Panc1 (cell line): ENCODE measurements around the gene P2RY8. TPM values are rescaled to one million over a fixed set of nuclear protein-coding genes. Genes with fewer than 3 reads are reported as not detected.
"Not testable (repeated sequence)": the region's sequence is repeated elsewhere in the genome, so short reads cannot be mapped to it uniquely, and the experiment has no call there.

Source experiments
- ATAC-seq: fragments of 200-7000 bp; cut with Tn5 transposase; 2 replicates; pipeline ENCODE4 v1.9.1; 2020; ENCODE audit warnings: mild to moderate bottlenecking, moderate library complexity
- BruUV-seq: library from RNA; stranded (reverse); fragments of 400-500 nt; replicated peaks from 2 replicates; lab custom pipeline; 2021; lab: Mats Ljungman, UMichigan
- CTCF ChIA-PET: fragments of 300-600 bp; sonication (Branson Sonifier 250); formaldehyde crosslinking; loops from one replicate; lab custom pipeline; 2022; ENCODE audit warnings: antibody characterized with exemption; lab: Charles Lee
- POLR2A ChIA-PET: fragments of 300-600 bp; sonication (Branson Sonifier 250); formaldehyde crosslinking; loops from one replicate; lab custom pipeline; 2022; ENCODE audit warnings: antibody characterized with exemption; lab: Charles Lee
- DNase-seq: peaks from one replicate; pipeline ENCODE4 v3.0.0-alpha.2; 2010; ENCODE audit warnings: low read depth, low spot score
- H3K27ac ChIP-seq: 2 replicates; pipeline ENCODE4 v1.5.1; 2011; ENCODE audit warnings: mild to moderate bottlenecking, low read length, inconsistent platforms
- H3K27me3 ChIP-seq: fragments of 200-500 bp; sonication (Bioruptor generic); 2 replicates; pipeline ENCODE4 v1.6.0; 2014; ENCODE audit warnings: low read length, inconsistent platforms; ENCODE audit not compliant: control insufficient read depth, insufficient read depth
- H3K36me3 ChIP-seq: fragments of 200-500 bp; sonication (Bioruptor generic); 2 replicates; pipeline ENCODE4 v1.5.1; 2014; ENCODE audit warnings: inconsistent platforms, mild to moderate bottlenecking, low read length, moderate library complexity; ENCODE audit not compliant: control insufficient read depth, insufficient read depth
- H3K4me1 ChIP-seq: 2 replicates; pipeline ENCODE4 v1.5.1; 2011; ENCODE audit warnings: inconsistent platforms, mild to moderate bottlenecking, low read length, moderate library complexity; ENCODE audit not compliant: control insufficient read depth, insufficient read depth
- H3K4me3 ChIP-seq, 2 experiments: 2 replicates each; pipeline ENCODE4 v1.5.1; 2011 to 2012; ENCODE audit warnings: low read depth in 2 of 2, low read length in 2 of 2, mild to moderate bottlenecking in 2 of 2, inconsistent platforms in 1 of 2, moderate library complexity in 1 of 2
- H3K9me3 ChIP-seq: fragments of 200-500 bp; sonication (Bioruptor generic); 2 replicates; pipeline ENCODE4 v1.5.1; 2014; ENCODE audit warnings: low read depth, mild to moderate bottlenecking, inconsistent platforms, low read length, moderate library complexity; ENCODE audit not compliant: control insufficient read depth, insufficient read depth
- CTCF ChIP-seq: fragments of 450-650 bp; IDR thresholded peaks from 2 replicates; pipeline ENCODE4 v1.5.1; 2017; ENCODE audit warnings: mild to moderate bottlenecking
- POLR2AphosphoS5 ChIP-seq: IDR thresholded peaks from 2 replicates; pipeline ENCODE4 v1.6.1; 2012; ENCODE audit warnings: mild to moderate bottlenecking, low read depth, low read length, moderate library complexity
- REST ChIP-seq, 2 experiments: IDR thresholded peaks; 2 replicates each; pipeline ENCODE4 v1.6.1; 2011 to 2012; ENCODE audit warnings: low read depth in 2 of 2, control low read depth in 1 of 2, low read length in 1 of 2, mild to moderate bottlenecking in 1 of 2, moderate library complexity in 1 of 2; ENCODE audit not compliant: insufficient read depth in 1 of 2
- SIN3A ChIP-seq: IDR thresholded peaks from 2 replicates; pipeline ENCODE4 v1.6.1; 2012; ENCODE audit warnings: low read depth, mild to moderate bottlenecking, low read length, moderate library complexity, borderline replicate concordance; ENCODE audit not compliant: insufficient read depth
- TCF7L2 ChIP-seq: IDR thresholded peaks from 2 replicates; pipeline ENCODE4 v1.6.1; 2011; ENCODE audit warnings: mild to moderate bottlenecking, low read depth, low read length, inconsistent platforms
- in situ Hi-C: cut with HindIII; loops from 2 replicates; pipeline ENCODE4 v1.10.0; 2016; ENCODE audit warnings: low sequenced_read_pairs, low pct_unique_long_range_greater_than_20kb
- intact Hi-C: fragments of 100-400 bp; cut with micrococcal nuclease; formaldehyde crosslinking; loops from one replicate; pipeline ENCODE4 v1.10.0; 2022; ENCODE audit not compliant: unreplicated experiment
- total RNA-seq: library from RNA; stranded (reverse); gene quantifications from one replicate; pipeline ENCODE4 v1.2.1, GENCODE V29; 2021; ENCODE audit not compliant: unreplicated experiment

P2RY8 gene
- total RNA-seq, 1 experiment from 2014 or later: 0.18 TPM

DNA sequence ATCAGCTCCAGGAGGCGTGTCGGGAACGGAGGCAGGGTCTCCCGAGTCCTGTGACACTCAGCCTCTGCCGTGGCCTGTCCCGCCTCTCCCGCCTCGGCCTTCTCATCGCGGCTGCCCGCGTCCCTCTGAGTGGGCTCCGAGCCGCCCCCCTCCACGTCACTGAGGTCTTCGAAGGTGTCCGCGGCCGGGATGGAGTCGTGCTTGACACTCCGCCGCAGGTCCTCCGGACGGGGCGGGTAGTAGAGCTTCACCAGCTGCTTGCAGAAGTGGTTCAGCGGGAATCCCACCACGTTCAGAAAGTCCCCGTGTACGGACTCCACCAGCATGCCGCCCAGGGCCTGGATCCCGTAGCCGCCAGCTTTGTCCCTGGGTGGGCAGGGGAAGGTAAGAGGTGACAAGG is 109.2 kb downstream of the P2RY8 start:
- no peaks in the 10 kb centered on the region for H3K27me3 ChIP-seq
- CTCF ChIA-PET: no interaction called here
- TF ChIP-seq CTCF (no peak), TCF7L2 (no peak), REST (IDR thresholded peaks at IDR 0.05; ENCODE audit: insufficient read depth in 1 of 2, low read depth in 2 of 2, low read length in 1 of 2) (no peak), POLR2AphosphoS5 (no peak), SIN3A (no peak)
- ATAC-seq (no peak), DNase-seq (no peak)
- no TSS peak for BruUV-seq
- no peaks in the 10 kb centered on the region; the same call in 1 of the 2 replicates for H3K36me3 ChIP-seq
- intact Hi-C loops: no loop called here
- H3K4me1 ChIP-seq: no peaks in the 10 kb centered on the region
- H3K27ac ChIP-seq: no peak overlapping the region
- POLR2A ChIA-PET: no interaction called here
- H3K9me3 ChIP-seq: no peaks in the 10 kb centered on the region
- H3K4me3 ChIP-seq: no peak overlapping the region
- in situ Hi-C loops: no loop called here

DNA sequence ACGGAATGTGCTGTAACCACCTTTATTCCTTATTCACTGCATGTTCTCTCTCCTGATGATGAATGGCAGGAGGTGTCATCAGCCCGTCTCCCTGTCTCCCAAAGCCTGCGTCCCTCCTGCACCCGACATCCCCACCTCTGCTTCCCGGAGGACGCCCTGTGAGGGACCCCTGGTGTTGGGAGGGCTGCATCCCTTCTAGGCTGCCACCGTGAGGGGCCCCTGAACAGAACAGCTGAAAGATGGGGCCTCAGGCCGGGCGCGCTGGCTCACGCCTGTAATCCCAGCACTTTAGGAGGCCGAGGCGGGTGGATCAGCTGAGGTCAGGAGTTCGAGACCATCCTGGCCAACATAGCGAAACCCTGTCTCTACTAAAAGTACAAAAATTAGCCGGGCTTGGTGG is 110.7 kb downstream of the P2RY8 start:
- BruUV-seq, H3K27me3 ChIP-seq, POLR2A ChIA-PET, ATAC-seq, CTCF ChIA-PET, H3K4me1 ChIP-seq, in situ Hi-C loops, H3K27ac ChIP-seq, intact Hi-C loops, H3K9me3 ChIP-seq, H3K36me3 ChIP-seq, DNase-seq, H3K4me3 ChIP-seq: not testable (repeated sequence)

DNA sequence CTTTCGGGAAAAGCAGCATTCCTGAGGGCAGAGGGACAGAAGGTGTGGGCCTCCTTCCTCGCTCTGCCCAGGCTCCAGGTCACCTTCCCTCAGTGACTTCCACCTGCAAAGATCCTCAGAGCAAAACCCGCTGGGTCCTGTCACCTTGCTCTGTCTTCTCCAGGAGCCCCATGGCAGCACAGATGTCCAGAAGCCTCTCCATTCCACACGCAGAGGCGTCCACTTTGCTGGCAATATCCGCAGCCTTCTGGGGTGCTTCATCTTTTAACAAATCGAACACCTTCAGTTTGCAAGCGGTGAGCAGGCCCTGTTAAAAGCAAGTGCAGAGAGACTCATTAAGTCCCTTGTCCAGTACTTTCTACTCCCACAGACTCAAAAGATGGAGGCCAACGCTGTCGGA is 111.6 kb downstream of the P2RY8 start:
- H3K4me3 ChIP-seq: no peak overlapping the region
- no TSS peak for BruUV-seq
- intact Hi-C loops (no loop called here), in situ Hi-C loops (no loop called here)
- H3K36me3 ChIP-seq: no peaks in the 10 kb centered on the region
- TF ChIP-seq REST (IDR thresholded peaks at IDR 0.05; ENCODE audit: insufficient read depth in 1 of 2, low read depth in 2 of 2, low read length in 1 of 2) (no peak), CTCF (no peak), TCF7L2 (no peak), POLR2AphosphoS5 (no peak), SIN3A (no peak)
- ChIA-PET POLR2A (no interaction called here), CTCF (no interaction called here)
- no peaks in the 10 kb centered on the region for H3K9me3 ChIP-seq
- ATAC-seq (no peak), DNase-seq (no peak)
- no peaks in the 10 kb centered on the region for H3K4me1 ChIP-seq
- H3K27me3 ChIP-seq: no peaks in the 10 kb centered on the region
- no peak overlapping the region for H3K27ac ChIP-seq
